Activated CD4-positive, alpha-beta T cell treated with anti-CD3 and anti-CD28 coated beads for 1 hour (primary cell): Measurements from ENCODE around the gene TRIM60.
"Not testable (repeated sequence)": the region's sequence is repeated elsewhere in the genome, so short reads cannot be mapped to it uniquely, and the experiment has no call there.

Experiments
- DNase-seq: peaks from one replicate; pipeline ENCODE4 v3.0.0-alpha.2; 2020

The TRIM60 gene

GRCh38 chr4:165031436-165032211 is at the start of gene TRIM60:
TRIM60 (plus strand) TSS chr4:165031999; CDS start chr4:165040073, 8,074 bp downstream.
- DNase-seq = no peak

GRCh38 chr4:164989471-164989870 is 42.3 kb upstream of the TRIM60 start:
- DNase-seq = no peak

- DNase-seq = not testable (repeated sequence)
Measured at GRCh38 chr4:164990786-164991185, 41.0 kb upstream of the TRIM60 start.

GRCh38 chr4:164996123-164996522 is 35.7 kb upstream of the TRIM60 start:
- not testable (repeated sequence) for DNase-seq

GRCh38 chr4:164997324-164997723 is 34.5 kb upstream of the TRIM60 start:
- DNase-seq = no peak

- DNase-seq = no peak
Measured at GRCh38 chr4:164997941-164998340, 33.9 kb upstream of the TRIM60 start.

- DNase-seq = not testable (repeated sequence)
Measured at GRCh38 chr4:164998526-164999080, 33.2 kb upstream of the TRIM60 start.

- DNase-seq = not testable (repeated sequence)
Measured at GRCh38 chr4:165001957-165002356, 29.8 kb upstream of the TRIM60 start.

- no peak for DNase-seq
Measured at GRCh38 chr4:165005352-165005925, 26.4 kb upstream of the TRIM60 start.

- no peak for DNase-seq
Measured at GRCh38 chr4:165006456-165006855, 25.3 kb upstream of the TRIM60 start.

GRCh38 chr4:165006886-165007285 is 24.9 kb upstream of the TRIM60 start:
- DNase-seq = no peak

- no peak for DNase-seq
Measured at GRCh38 chr4:165009493-165010227, 22.1 kb upstream of the TRIM60 start.

GRCh38 chr4:165010487-165010886 is 21.3 kb upstream of the TRIM60 start:
- DNase-seq = no peak

GRCh38 chr4:165010991-165011390 is 20.8 kb upstream of the TRIM60 start:
- no peak for DNase-seq

- DNase-seq = no peak
Measured at GRCh38 chr4:165011403-165011802, 20.4 kb upstream of the TRIM60 start.

GRCh38 chr4:165013691-165014090 is 18.1 kb upstream of the TRIM60 start:
- no peak for DNase-seq

GRCh38 chr4:165016971-165017370 is 14.8 kb upstream of the TRIM60 start:
- DNase-seq = no peak

- DNase-seq = not testable (repeated sequence)
Measured at GRCh38 chr4:165019995-165020394, 11.8 kb upstream of the TRIM60 start.

- DNase-seq = not testable (repeated sequence)
Measured at GRCh38 chr4:165025782-165026181, 6.0 kb upstream of the TRIM60 start.

GRCh38 chr4:165027762-165028402 is 3.9 kb upstream of the TRIM60 start:
- no peak for DNase-seq

GRCh38 chr4:165048170-165048569 is 16.4 kb downstream of the TRIM60 start:
- DNase-seq = no peak

GRCh38 chr4:165052627-165053026 is 20.8 kb downstream of the TRIM60 start:
- no peak for DNase-seq

- DNase-seq = no peak
Measured at GRCh38 chr4:165053645-165054044, 21.8 kb downstream of the TRIM60 start, which contains the start of gene TRIM75. TRIM75 (plus strand) TSS chr4:165053866; CDS start chr4:165059148, 5,282 bp downstream.
